Ishikawa (cell line): Measurements from ENCODE around the gene ACTN4.

Source experiments
- CEBPB ChIP-seq: IDR thresholded peaks from 2 replicates; pipeline ENCODE4 v1.6.1; 2012
- CREB1 ChIP-seq: IDR thresholded peaks from 2 replicates; pipeline ENCODE4 v1.6.1; 2012; ENCODE audit warnings: low read depth
- EGR1 ChIP-seq: IDR thresholded peaks from 2 replicates; pipeline ENCODE4 v1.6.1; 2012
- EP300 ChIP-seq: IDR thresholded peaks from 2 replicates; pipeline ENCODE4 v1.6.1; 2012; ENCODE audit warnings: borderline replicate concordance
- FOXM1 ChIP-seq: IDR thresholded peaks from 2 replicates; pipeline ENCODE4 v1.6.1; 2012; ENCODE audit warnings: low read depth, borderline replicate concordance
- NFIC ChIP-seq: IDR thresholded peaks from 2 replicates; pipeline ENCODE4 v1.6.1; 2012
- RAD21 ChIP-seq: IDR thresholded peaks from 2 replicates; pipeline ENCODE4 v1.6.1; 2012; ENCODE audit warnings: low read depth
- TAF1 ChIP-seq: IDR thresholded peaks from 2 replicates; pipeline ENCODE4 v1.6.1; 2012; ENCODE audit warnings: low read depth, mild to moderate bottlenecking
- TCF12 ChIP-seq: IDR thresholded peaks from 2 replicates; pipeline ENCODE4 v1.6.1; 2012; ENCODE audit warnings: low read depth
- TEAD4 ChIP-seq: IDR thresholded peaks from 2 replicates; pipeline ENCODE4 v1.6.1; 2012
- YY1 ChIP-seq: IDR thresholded peaks from 2 replicates; pipeline ENCODE4 v1.6.1; 2012; ENCODE audit warnings: low read depth
- ZBTB7A ChIP-seq: IDR thresholded peaks from 2 replicates; pipeline ENCODE4 v1.6.1; 2012; ENCODE audit warnings: low read depth
- TF ChIP-seq, protein P1 (sequence below): IDR thresholded peaks from 2 replicates; pipeline ENCODE4 v1.6.1; 2012
- TF ChIP-seq, protein P2 (sequence below): IDR thresholded peaks from 2 replicates; pipeline ENCODE4 v1.6.1; 2012
- TF ChIP-seq, protein P3 (sequence below): IDR thresholded peaks from 2 replicates; pipeline ENCODE4 v1.6.1; 2012; ENCODE audit warnings: low read depth, mild to moderate bottlenecking

Gene ACTN4

DNA sequence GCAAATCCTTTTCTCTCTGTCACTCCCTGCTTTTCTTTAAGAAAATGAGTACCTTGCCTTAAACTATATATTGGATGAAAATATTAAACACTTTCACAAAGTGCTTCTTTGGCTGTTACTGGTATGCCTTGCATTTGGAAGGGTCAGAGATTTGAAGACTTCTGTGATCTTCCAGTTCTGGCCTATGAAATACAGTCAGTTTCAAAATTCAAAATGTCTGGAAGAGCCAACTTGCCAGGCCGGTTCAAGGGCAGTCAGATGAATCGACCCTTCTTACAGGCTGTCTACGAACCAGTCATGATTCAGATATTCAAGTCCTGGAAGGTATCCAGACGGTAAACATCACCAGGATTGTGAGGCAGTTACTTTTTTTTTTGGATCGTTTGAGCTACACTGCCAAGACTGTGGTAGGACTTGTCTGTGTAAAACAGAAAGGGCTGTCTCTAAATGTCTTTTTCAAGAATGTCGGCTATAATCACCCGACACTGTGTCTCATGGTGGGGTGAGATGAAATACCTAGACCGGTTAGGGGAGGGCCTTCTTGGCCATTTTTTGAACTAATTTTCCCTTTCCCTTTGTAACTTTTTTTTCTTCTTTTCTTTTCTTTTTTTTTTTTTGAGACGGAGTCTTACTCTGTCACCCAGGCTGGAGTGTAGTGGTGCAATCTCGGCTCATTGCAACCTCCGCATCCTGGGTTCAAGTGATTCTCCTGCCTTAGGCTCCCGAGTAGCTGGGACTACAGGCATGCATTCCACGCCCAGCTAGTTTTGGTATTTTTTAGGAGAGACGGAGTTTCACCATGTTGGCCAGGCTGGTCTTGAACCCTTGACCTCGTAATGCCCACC, 11.2 kb downstream of the ACTN4 start:
- no peak for TF ChIP-seq ZBTB7A
- TF ChIP-seq FOXM1, result peak; percentile 95
- peak; percentile 97 for TF ChIP-seq NFIC
- no peak; the same call in 1 of the 2 replicates for TF ChIP-seq RAD21
- peak; percentile 63 for TF ChIP-seq CEBPB
- TF ChIP-seq TEAD4, result peak; percentile 88
- TF ChIP-seq TAF1, result no peak; the same call in 1 of the 2 replicates
- TF ChIP-seq, protein P1, sequence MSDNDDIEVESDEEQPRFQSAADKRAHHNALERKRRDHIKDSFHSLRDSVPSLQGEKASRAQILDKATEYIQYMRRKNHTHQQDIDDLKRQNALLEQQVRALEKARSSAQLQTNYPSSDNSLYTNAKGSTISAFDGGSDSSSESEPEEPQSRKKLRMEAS, result peak; percentile 82
- TF ChIP-seq EP300, result peak; percentile 88
- TF ChIP-seq CREB1, result no peak
- no peak for TF ChIP-seq EGR1
- TF ChIP-seq, protein P2, sequence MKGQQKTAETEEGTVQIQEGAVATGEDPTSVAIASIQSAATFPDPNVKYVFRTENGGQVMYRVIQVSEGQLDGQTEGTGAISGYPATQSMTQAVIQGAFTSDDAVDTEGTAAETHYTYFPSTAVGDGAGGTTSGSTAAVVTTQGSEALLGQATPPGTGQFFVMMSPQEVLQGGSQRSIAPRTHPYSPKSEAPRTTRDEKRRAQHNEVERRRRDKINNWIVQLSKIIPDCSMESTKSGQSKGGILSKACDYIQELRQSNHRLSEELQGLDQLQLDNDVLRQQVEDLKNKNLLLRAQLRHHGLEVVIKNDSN, result peak; percentile 27; the same call in 1 of the 2 replicates
- TF ChIP-seq, protein P3, sequence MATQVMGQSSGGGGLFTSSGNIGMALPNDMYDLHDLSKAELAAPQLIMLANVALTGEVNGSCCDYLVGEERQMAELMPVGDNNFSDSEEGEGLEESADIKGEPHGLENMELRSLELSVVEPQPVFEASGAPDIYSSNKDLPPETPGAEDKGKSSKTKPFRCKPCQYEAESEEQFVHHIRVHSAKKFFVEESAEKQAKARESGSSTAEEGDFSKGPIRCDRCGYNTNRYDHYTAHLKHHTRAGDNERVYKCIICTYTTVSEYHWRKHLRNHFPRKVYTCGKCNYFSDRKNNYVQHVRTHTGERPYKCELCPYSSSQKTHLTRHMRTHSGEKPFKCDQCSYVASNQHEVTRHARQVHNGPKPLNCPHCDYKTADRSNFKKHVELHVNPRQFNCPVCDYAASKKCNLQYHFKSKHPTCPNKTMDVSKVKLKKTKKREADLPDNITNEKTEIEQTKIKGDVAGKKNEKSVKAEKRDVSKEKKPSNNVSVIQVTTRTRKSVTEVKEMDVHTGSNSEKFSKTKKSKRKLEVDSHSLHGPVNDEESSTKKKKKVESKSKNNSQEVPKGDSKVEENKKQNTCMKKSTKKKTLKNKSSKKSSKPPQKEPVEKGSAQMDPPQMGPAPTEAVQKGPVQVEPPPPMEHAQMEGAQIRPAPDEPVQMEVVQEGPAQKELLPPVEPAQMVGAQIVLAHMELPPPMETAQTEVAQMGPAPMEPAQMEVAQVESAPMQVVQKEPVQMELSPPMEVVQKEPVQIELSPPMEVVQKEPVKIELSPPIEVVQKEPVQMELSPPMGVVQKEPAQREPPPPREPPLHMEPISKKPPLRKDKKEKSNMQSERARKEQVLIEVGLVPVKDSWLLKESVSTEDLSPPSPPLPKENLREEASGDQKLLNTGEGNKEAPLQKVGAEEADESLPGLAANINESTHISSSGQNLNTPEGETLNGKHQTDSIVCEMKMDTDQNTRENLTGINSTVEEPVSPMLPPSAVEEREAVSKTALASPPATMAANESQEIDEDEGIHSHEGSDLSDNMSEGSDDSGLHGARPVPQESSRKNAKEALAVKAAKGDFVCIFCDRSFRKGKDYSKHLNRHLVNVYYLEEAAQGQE, result no peak
- peak; percentile 90 for TF ChIP-seq TCF12
- peak; percentile 86 for TF ChIP-seq YY1

DNA sequence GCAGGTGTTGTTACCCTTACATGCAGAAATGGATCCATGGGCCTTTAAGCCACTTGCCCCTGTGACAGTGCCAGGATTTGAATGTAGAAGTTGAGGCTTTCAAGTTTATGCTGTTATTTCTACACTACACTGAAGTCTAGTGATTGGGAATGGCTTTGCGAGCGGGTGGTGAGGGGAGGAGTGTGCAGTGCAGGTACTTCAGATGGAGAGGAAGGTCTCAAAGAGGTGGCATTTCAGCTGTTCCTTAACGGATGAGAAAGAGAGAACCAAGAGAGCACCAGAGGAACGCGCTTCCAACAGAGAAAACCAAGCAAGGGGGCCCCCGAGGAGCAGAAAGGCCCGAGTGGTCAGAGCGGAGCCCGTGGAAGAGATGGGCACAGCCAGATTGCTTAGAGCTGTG, 13.3 kb downstream of the ACTN4 start:
- no peak for TF ChIP-seq EGR1
- TF ChIP-seq ZBTB7A, result no peak
- TF ChIP-seq CEBPB, result no peak
- no peak for TF ChIP-seq YY1
- TF ChIP-seq, protein P2, result no peak
- TF ChIP-seq, protein P1, result no peak

DNA sequence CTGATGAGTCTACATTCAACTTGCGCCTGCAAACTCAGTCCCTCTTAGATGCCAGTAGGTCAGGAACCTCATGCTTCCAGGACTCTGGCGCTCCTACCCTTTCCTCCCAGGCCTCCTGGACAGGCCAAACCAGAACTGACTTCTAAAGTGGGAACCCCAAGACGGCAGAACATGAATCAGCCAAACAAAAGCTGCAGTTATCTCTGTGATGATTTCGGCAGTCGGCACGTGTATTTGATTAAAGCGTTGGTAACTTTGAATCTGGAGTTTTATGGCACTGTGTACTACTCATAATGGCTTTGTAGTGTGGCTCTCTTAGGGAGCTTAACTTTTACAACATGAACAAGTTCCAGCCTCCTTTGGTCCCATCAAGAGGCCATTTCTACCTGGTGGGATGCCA, 13.7 kb downstream of the ACTN4 start:
- TF ChIP-seq TAF1, result no peak
- TF ChIP-seq EP300, result no peak
- no peak for TF ChIP-seq EGR1

DNA sequence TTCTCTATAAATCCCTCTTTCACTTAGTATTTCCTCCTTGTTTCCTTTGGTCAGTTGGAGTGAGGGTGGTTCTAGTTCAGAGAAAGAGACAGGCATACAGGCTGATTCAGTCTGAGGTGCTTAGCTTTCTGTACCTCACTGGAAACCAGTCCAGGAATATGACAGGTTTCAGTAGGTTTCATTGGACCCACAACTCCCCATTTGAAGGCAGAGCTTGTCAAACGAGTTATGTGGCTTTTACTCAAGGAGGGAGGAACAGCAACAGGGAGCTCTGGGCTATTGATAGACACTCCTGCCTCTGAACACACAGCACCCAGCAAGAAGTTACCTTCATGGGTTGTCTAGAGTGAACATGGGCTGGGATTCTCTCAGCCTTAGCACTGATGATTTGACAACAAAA, 14.5 kb downstream of the ACTN4 start:
- TF ChIP-seq ZBTB7A, result no peak
- no peak for TF ChIP-seq CREB1
- TF ChIP-seq FOXM1, result peak; percentile 43; the same call in 1 of the 2 replicates
- TF ChIP-seq, protein P3, result no peak
- peak; percentile 42; the same call in 1 of the 2 replicates for TF ChIP-seq EP300
- TF ChIP-seq, protein P2, result no peak
- TF ChIP-seq, protein P1, result peak; percentile 46; the same call in 1 of the 2 replicates
- TF ChIP-seq NFIC, result peak; percentile 28; the same call in 1 of the 2 replicates

DNA sequence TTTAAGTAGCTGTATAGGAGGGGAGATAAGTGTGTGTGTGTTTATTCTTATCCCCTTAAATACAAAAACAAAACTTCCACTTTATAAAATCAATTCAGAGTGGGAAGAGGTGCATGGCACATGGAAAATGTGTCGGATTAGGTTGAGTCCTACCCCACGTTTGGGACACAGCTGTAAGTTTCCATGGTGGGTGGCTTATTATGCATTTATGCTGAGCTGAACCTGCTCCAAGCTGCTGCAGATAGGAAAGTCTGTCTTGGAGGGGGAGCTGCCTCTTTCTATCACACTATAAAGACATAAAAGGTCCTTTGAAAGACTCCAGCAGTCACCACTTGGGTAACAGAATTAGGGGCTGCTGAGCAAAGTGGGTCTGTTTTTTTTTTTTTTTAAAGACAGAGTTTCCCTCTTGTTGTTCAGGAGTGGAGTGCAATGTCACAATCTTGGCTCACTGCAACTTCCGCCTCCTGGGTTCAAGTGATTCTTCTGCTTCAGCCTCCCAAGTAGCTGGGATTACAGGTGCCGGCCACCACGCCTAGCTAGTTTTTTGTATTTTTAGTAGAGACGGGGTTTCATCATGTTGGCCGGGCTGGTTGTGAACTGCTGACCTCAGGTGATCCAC, 15.2 kb downstream of the ACTN4 start:
- TF ChIP-seq EP300 (no peak), FOXM1 (no peak)
